K562 (cell line): Measurements from ENCODE around the gene KEL. TPM values are rescaled to one million over a fixed set of nuclear protein-coding genes. Genes with fewer than 3 reads are reported as not detected.

Source experiments
- GTF2E2 ChIP-seq: fragments of 200-800 bp; sonication (Bioruptor generic); IDR thresholded peaks from 2 replicates; pipeline ENCODE4 v1.6.1; 2016; ENCODE audit warnings: missing genetic modification characterization, missing compliant biosample characterization
- NFYB ChIP-seq: IDR thresholded peaks from 2 replicates; pipeline ENCODE4 v1.6.1; 2011; ENCODE audit warnings: mild to moderate bottlenecking, moderate library complexity; ENCODE audit not compliant: insufficient read length; ENCODE audit errors: extremely low read depth
- TCFL5 ChIP-seq: fragments of 250-450 bp; sonication (Bioruptor Pico); conservative IDR thresholded peaks from 2 replicates; pipeline ENCODE4 v1.6.1; 2021; ENCODE audit warnings: mild to moderate bottlenecking, moderate library complexity, matching md5 sums
- polyA plus RNA-seq, 8 experiments: library from polyadenylated mRNA; depleted of rRNA in 4 of 8; stranded (reverse) in 5 of 8; unstranded in 3 of 8; fragments of >200 nt; fragmentation: Nextera tagmentation in 2 of 8; fragmentation: Illumina TruSeq in 1 of 8; extraction: Ambion mirVana in 2 of 8; extraction: Trizol in 1 of 8; gene quantifications; 2 replicates each; pipeline versions ENCODE4 v1.2.1 to v1.2.3, GENCODE V29; 2011 to 2014; ENCODE audit warnings: inconsistent platforms in 1 of 8, missing spikeins in 1 of 8
- total RNA-seq, 7 experiments: library from RNA; depleted of rRNA in 6 of 7; stranded (reverse); fragments of >200 nt in 6 of 7; fragmentation: Illumina TruSeq in 2 of 7; extraction: Trizol in 2 of 7; gene quantifications; 2 replicates each; pipeline versions ENCODE4 v1.2.1 to v1.2.3, GENCODE V29; 2011 to 2021; ENCODE audit warnings: low replicate concordance in 1 of 7
- TF ChIP-seq, protein P1 (sequence below): fragments of 450-650 bp; IDR thresholded peaks from 2 replicates; pipeline ENCODE4 v1.6.1; 2016; ENCODE audit warnings: mild to moderate bottlenecking, moderate library complexity

Gene KEL
- total and polyA plus RNA-seq, 9 of the 15 experiments (the other 6 are each of a cell fraction or from before 2014, with no cell fraction given) = 9.0 to 47.4 (median 22.2) TPM

DNA sequence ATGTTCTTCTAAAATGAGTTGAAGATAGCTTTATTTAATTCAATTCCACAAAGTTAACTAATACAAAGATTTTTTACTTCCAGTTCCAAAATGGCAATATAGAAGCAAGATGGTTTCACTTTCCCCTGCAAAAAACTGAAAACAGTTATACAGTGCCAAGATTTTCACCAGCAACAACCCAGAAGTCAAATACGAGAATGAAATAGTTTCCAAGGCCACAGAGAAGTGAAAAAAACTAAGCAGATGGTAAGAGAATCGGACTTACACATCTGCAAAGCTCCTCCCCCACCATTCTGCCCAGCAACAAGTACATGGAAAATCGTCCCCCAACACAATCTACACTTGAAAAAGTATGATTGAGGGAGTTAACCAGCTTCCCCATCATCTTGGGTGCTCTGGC lies 30.3 kb upstream of the KEL start (continued):
- TF ChIP-seq, protein P1, sequence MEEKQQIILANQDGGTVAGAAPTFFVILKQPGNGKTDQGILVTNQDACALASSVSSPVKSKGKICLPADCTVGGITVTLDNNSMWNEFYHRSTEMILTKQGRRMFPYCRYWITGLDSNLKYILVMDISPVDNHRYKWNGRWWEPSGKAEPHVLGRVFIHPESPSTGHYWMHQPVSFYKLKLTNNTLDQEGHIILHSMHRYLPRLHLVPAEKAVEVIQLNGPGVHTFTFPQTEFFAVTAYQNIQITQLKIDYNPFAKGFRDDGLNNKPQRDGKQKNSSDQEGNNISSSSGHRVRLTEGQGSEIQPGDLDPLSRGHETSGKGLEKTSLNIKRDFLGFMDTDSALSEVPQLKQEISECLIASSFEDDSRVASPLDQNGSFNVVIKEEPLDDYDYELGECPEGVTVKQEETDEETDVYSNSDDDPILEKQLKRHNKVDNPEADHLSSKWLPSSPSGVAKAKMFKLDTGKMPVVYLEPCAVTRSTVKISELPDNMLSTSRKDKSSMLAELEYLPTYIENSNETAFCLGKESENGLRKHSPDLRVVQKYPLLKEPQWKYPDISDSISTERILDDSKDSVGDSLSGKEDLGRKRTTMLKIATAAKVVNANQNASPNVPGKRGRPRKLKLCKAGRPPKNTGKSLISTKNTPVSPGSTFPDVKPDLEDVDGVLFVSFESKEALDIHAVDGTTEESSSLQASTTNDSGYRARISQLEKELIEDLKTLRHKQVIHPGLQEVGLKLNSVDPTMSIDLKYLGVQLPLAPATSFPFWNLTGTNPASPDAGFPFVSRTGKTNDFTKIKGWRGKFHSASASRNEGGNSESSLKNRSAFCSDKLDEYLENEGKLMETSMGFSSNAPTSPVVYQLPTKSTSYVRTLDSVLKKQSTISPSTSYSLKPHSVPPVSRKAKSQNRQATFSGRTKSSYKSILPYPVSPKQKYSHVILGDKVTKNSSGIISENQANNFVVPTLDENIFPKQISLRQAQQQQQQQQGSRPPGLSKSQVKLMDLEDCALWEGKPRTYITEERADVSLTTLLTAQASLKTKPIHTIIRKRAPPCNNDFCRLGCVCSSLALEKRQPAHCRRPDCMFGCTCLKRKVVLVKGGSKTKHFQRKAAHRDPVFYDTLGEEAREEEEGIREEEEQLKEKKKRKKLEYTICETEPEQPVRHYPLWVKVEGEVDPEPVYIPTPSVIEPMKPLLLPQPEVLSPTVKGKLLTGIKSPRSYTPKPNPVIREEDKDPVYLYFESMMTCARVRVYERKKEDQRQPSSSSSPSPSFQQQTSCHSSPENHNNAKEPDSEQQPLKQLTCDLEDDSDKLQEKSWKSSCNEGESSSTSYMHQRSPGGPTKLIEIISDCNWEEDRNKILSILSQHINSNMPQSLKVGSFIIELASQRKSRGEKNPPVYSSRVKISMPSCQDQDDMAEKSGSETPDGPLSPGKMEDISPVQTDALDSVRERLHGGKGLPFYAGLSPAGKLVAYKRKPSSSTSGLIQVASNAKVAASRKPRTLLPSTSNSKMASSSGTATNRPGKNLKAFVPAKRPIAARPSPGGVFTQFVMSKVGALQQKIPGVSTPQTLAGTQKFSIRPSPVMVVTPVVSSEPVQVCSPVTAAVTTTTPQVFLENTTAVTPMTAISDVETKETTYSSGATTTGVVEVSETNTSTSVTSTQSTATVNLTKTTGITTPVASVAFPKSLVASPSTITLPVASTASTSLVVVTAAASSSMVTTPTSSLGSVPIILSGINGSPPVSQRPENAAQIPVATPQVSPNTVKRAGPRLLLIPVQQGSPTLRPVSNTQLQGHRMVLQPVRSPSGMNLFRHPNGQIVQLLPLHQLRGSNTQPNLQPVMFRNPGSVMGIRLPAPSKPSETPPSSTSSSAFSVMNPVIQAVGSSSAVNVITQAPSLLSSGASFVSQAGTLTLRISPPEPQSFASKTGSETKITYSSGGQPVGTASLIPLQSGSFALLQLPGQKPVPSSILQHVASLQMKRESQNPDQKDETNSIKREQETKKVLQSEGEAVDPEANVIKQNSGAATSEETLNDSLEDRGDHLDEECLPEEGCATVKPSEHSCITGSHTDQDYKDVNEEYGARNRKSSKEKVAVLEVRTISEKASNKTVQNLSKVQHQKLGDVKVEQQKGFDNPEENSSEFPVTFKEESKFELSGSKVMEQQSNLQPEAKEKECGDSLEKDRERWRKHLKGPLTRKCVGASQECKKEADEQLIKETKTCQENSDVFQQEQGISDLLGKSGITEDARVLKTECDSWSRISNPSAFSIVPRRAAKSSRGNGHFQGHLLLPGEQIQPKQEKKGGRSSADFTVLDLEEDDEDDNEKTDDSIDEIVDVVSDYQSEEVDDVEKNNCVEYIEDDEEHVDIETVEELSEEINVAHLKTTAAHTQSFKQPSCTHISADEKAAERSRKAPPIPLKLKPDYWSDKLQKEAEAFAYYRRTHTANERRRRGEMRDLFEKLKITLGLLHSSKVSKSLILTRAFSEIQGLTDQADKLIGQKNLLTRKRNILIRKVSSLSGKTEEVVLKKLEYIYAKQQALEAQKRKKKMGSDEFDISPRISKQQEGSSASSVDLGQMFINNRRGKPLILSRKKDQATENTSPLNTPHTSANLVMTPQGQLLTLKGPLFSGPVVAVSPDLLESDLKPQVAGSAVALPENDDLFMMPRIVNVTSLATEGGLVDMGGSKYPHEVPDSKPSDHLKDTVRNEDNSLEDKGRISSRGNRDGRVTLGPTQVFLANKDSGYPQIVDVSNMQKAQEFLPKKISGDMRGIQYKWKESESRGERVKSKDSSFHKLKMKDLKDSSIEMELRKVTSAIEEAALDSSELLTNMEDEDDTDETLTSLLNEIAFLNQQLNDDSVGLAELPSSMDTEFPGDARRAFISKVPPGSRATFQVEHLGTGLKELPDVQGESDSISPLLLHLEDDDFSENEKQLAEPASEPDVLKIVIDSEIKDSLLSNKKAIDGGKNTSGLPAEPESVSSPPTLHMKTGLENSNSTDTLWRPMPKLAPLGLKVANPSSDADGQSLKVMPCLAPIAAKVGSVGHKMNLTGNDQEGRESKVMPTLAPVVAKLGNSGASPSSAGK = no peak
- no peak for TF ChIP-seq GTF2E2 (tag)
- no peak for TF ChIP-seq NFYB
- TF ChIP-seq TCFL5 (CRISPR knock-in tag) = no peak
- TF ChIP-seq, all 486 proteins: peak for 0
